ENCODE results near the gene COX7A2.

DNA sequence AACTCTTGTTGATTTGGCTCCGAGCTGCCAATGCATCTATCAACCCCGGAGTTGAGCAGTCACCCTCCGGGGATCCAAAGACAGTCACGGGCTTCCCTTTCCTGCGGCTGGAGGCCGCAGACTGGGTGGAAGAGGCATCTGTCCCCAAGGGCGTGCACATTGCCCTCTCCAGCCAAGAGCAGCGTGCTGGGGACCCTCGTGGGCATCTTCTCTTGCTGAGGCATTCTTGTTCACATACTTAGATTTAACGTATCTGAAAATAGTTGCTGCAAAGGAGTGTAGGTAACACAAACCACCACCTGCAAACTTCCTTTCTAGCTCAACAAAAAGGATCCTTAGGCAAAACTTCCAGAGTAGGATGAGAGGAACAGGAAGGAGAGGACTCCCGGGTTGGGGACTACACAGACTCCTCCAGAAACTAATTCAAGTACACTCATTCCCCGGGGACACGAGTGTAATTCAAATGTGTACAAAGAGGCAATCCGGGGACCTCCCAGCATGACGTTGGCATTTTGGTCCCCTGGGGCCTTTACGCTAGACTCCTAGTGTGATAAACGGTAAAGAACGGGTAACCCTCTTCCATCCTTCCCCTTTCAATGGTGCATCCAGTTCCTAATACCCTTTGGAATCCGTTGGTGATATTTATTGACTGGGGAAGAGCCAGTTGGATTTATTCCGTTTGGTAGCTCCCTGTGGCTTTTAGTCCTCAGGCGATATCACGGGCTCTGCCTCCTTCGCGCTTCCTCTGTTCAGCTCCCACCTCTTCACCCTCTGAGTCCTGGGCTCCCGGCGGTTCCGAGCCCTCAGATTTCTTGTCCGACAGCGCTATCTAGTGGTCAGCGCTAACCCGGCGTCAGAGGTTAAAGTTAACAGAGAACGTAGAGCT, 35.1 kb downstream of the COX7A2 start:
- TF ChIP-seq, protein P1, sequence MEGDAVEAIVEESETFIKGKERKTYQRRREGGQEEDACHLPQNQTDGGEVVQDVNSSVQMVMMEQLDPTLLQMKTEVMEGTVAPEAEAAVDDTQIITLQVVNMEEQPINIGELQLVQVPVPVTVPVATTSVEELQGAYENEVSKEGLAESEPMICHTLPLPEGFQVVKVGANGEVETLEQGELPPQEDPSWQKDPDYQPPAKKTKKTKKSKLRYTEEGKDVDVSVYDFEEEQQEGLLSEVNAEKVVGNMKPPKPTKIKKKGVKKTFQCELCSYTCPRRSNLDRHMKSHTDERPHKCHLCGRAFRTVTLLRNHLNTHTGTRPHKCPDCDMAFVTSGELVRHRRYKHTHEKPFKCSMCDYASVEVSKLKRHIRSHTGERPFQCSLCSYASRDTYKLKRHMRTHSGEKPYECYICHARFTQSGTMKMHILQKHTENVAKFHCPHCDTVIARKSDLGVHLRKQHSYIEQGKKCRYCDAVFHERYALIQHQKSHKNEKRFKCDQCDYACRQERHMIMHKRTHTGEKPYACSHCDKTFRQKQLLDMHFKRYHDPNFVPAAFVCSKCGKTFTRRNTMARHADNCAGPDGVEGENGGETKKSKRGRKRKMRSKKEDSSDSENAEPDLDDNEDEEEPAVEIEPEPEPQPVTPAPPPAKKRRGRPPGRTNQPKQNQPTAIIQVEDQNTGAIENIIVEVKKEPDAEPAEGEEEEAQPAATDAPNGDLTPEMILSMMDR (IDR thresholded peaks at IDR 0.05) = peak; percentile 57 to 84 (median 78)
- no peak for TF ChIP-seq POLR2AphosphoS5 (IDR thresholded peaks at IDR 0.05)
- TF ChIP-seq POLR2A (IDR thresholded peaks at IDR 0.05) = no peak
- no peak for TF ChIP-seq EP300 (IDR thresholded peaks at IDR 0.05)
